ENCODE measurements around the gene CXCL17.

- TF ChIP-seq EZH2 (IDR thresholded peaks at IDR 0.05; ENCODE audit: low read length, unreplicated experiment), result no peak
- no peak for TF ChIP-seq CTCF (conservative IDR thresholded peaks at IDR 0.05; ENCODE audit: low read depth, low read length)
- no peak for TF ChIP-seq EZH2phosphoT487 (IDR thresholded peaks at IDR 0.05; ENCODE audit: borderline replicate concordance, low read length)
Observed at GRCh38 chr19:42445948-42446347, 3.2 kb upstream of the CXCL17 start.
